IPS-18c (cell line): Measurements from ENCODE around the gene FSTL1.
A peak's percentile ranks its signal among the peaks of the same experiment; 100 is the strongest.

Source experiments
- H3K4me3 ChIP-seq: 2 replicates; pipeline ENCODE4 v1.7.0; 2013; ENCODE audit warnings: low read depth, mild to moderate bottlenecking, low read length, moderate library complexity; ENCODE audit not compliant: insufficient read depth
- H3K9me3 ChIP-seq: one replicate; pipeline ENCODE4 v1.6.1; 2013; ENCODE audit warnings: mild to moderate bottlenecking, low read length, moderate library complexity; ENCODE audit not compliant: control insufficient read depth, insufficient read depth

FSTL1 gene

DNA sequence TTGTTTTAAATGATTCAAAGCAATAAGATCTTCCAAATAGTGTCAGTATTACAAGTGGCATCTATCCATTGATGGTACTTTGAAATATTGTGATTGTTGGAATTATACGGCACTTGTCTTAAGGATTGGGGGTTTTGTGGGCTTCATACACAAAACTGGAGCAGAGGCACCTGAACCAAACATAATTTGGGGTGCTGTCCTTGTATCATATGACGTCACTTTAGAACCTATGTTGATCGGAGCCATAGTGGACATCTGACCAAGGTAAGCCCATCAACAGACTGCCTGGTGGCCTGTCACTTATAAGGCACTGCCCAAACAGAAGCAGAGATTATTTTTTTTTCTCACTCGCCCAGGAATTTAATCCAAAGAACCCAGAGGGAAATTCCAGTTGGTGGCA is 98.8 kb downstream of the FSTL1 start:
- no peak overlapping the region for H3K4me3 ChIP-seq

DNA sequence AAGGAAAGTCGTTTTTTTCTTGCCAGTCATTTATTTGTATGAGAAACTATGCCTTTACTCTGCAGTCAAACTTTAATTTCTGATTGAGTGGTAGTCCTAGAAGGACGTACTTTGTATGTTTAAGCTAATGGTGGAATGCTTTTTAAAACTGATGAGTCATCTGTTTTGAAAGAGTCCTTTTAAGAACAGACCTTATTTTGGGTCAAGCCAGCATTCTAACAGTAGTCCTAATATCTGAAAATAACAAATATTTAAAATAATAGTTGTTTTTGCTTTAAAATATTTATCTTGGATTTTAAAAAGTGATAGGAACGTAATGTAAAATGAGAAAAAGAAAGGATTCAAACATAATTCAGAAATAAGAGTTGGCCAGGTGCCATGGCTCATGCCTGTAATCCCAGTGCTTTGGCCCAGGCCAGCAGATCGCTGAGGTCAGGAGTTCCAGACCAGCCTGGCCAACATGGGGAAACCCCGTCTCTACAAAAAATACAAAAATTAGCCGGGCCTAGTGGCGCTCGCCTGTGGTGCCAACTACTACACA is 100.3 kb downstream of the FSTL1 start:
- Histone ChIP-seq H3K4me3 (no peak overlapping the region), H3K9me3 (no peaks in the 10 kb centered on the region)

More for the DNA sequence above, 98.8 kb downstream of the FSTL1 start:
- H3K9me3 ChIP-seq = no peaks in the 10 kb centered on the region

DNA sequence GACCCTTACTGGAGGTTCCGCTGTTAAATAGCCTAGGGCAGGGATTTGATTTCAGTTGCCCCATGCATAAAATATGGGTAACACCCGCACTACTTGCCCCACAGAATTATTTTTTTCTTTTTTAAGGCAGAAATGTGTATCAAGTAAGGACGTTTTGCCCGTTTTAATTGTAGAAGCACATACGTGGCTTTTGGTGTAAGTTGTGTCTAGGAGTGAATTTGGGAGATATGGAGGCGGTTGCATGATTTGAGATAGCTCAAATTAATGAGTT is 101.0 kb downstream of the FSTL1 start:
- Histone ChIP-seq H3K9me3 (no peaks in the 10 kb centered on the region), H3K4me3 (peak overlapping the region; percentile 76; the same call in 1 of the 2 replicates)

DNA sequence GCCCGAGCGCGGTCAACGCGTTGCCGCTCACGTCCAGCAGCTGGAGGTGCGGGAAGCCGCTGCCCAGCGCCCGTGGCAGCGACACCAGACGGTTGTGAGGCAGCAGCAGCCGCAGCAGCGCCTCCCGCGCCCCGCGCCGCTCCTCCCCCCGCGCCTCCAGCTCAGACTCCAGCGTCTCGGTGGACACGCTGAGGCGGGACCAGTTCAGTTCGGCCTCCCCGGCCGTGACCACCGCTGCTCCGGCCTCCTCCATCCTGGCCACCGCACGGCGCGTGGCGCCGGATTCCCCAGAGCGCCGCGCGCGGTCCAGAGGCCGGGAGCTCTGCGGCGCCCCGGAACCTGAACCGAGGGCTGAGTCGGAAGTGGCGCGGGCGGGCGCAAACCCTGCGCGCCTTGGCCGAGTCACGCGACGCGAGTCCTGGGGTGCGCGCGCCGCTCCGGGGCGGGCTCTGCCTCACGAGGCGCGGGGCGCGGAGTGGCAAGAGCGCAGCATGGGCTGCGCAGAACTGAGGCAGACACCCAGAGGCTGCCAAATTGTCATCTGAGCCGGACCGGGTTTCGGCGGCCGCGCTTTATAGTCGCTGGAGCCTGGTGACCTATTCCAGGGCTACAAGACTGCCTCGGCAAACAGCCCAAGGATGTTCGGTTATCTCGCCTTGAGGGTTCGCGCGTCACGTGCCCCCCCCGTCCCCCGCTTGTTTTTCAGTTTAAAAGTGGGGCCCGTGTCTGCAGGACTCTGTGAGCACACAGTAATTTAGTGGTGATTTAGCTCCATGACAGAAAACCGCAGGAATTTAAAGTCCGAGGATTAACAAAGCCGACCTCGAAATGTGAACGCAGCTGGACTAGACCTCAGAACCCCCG is 101.6 kb downstream of the FSTL1 start, which contains the start of gene LRRC58:
LRRC58 (minus strand) TSS at position 364 of the 864 bp plus-strand sequence; CDS start at position 253, 111 bp downstream.
- Histone ChIP-seq H3K4me3 (peak within 1 kb of the TSS; percentile 76), H3K9me3 (no peaks in the 10 kb centered on the region)

DNA sequence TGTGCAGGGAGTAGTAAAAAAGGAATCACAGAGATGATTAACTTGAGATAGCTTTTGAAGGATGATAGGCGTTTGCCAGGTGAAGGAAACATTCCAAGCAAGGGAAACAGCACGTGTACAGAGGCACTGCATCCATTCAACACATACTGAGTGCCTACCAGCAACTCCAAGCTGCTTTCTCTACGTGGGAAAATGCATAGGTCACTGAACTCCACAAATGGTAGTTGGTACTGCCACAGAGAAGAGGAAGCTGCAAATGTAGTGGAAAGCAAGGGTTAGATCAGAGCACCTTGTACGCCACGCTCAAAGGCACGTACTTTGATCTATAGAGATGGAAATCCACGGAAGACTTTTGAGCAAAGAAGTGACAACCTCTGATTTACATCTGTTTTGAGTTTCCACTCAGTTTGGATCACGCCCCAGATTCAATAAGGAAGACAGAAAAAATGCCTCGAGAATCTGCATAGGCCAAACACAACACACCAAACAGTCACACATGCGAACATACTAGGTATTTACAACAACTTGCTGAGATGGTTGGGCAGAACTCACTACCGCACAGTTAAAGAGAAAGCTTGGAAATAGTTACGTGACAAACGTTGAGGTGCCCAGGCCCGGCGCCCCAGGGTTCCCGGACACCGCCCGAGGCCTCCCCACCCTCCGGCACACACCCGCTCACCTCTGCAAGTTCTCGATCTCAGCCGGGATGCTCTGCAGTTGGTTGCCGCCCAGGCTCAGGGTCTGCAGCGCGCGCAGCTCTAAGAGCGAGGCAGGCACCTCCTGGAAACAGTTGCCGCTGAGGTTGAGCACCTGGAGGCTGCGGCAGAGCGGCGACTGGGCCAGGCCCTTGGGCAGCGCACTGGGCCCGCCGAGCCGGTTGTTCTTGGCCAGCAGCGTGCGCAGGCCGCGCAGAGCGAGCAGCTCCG is 102.5 kb downstream of the FSTL1 start:
- Histone ChIP-seq H3K4me3 (peak overlapping the region; percentile 76), H3K9me3 (no peaks in the 10 kb centered on the region)

DNA sequence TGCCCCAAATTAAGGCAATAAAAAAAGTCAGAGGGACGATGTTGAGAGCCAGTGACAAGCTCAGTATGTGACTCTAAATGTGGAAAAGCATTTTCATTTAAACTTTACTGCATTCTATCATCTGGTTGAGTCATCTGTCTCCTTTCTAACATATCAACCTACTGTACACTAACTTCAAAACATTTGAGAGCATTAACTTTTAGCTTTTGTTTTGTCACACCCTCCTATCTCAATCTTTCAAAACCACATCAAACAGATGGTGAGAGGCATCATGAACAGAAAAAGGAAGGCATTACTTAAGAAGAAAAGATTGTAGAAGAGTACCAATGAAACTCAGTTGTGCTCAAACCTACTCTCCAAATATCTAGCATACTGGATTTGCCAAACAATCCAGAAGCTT is 106.4 kb downstream of the FSTL1 start:
- Histone ChIP-seq H3K4me3 (no peak overlapping the region), H3K9me3 (no peaks in the 10 kb centered on the region)
